KMS-11 (cell line): ENCODE data around the gene PRDM5.

Source experiments
- H2AFZ ChIP-seq: fragments of 200-600 bp; sonication (generic); 2 replicates; pipeline ENCODE4 v1.6.1; 2016; ENCODE audit warnings: antibody characterized with exemption, mixed run types, low read depth
- H3K27ac ChIP-seq: fragments of 200-600 bp; sonication (generic); 2 replicates; pipeline ENCODE4 v1.6.1; 2016; ENCODE audit warnings: mild to moderate bottlenecking, mixed run types
- H3K27me3 ChIP-seq: fragments of 200-600 bp; sonication (generic); 2 replicates; pipeline ENCODE4 v1.6.1; 2017; ENCODE audit warnings: mild to moderate bottlenecking, low read depth, mixed run types, moderate library complexity; ENCODE audit not compliant: insufficient read depth
- H3K36me3 ChIP-seq: fragments of 200-600 bp; sonication (generic); 2 replicates; pipeline ENCODE4 v1.6.1; 2017; ENCODE audit warnings: mild to moderate bottlenecking, mixed run types; ENCODE audit not compliant: insufficient read depth
- H3K4me1 ChIP-seq: fragments of 200-600 bp; sonication (generic); 2 replicates; pipeline ENCODE4 v1.6.1; 2016; ENCODE audit warnings: mild to moderate bottlenecking, low read depth, mixed run types; ENCODE audit not compliant: poor library complexity, severe bottlenecking
- H3K4me2 ChIP-seq: fragments of 200-600 bp; sonication (generic); 2 replicates; pipeline ENCODE4 v1.7.0; 2016; ENCODE audit warnings: mild to moderate bottlenecking, mixed run types
- H3K4me3 ChIP-seq: fragments of 200-600 bp; sonication (generic); IDR thresholded peaks from 2 replicates; pipeline ENCODE4 v1.6.1; 2017; ENCODE audit warnings: low read depth, low read length, mixed read lengths; ENCODE audit not compliant: insufficient read depth
- H3K79me2 ChIP-seq: fragments of 200-600 bp; sonication (generic); 2 replicates; pipeline ENCODE4 v1.6.1; 2016; ENCODE audit warnings: low read depth, mixed run types; ENCODE audit not compliant: insufficient read depth
- H3K9ac ChIP-seq: fragments of 200-600 bp; sonication (generic); 2 replicates; pipeline ENCODE4 v1.6.1; 2016; ENCODE audit warnings: mild to moderate bottlenecking, mixed run types
- H4K20me1 ChIP-seq: fragments of 200-600 bp; sonication (generic); 2 replicates; pipeline ENCODE4 v1.6.1; 2016; ENCODE audit warnings: mild to moderate bottlenecking, mixed run types; ENCODE audit not compliant: insufficient read depth
- TF ChIP-seq, protein P1 (sequence below): fragments of 200-600 bp; sonication (generic); conservative IDR thresholded peaks from 2 replicates; pipeline ENCODE4 v1.6.1; 2017; ENCODE audit warnings: low read depth, mild to moderate bottlenecking, antibody characterized with exemption, low read length, moderate library complexity, mixed read lengths

PRDM5 gene

DNA sequence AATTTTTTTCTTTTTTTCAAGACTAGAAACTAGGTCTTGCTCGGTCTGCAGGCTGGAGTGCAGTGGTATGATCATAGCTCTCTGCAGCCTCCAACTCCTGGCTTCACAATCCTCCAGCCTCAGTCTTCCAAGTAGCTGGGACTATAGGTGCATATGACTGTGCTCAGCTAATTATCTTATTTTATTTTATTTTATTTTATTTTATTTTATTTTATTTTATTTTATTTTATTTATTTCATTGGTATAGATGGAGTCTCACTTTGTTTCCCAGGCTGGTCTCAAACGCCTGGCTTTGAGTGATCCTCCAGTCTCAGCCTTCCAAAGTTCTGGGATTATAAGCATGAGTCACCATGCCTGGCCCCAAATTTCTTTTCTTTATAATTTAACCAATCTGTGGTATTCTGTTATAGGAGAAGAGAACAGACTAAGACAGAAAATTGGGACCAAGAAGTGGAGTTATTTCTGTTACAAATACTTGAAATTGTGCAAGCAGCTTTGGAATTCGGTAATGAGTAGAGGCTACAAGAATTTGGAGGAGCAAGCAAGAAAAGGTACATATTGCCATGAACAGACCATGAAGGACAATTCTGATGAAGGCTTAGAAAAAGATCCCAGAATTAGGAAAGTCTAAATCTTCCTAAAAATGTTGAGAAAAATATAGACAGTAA, 4.0 kb upstream of the PRDM5 start:
- Histone ChIP-seq H3K4me2 (no peak overlapping the region), H3K27ac (no peak overlapping the region), H2AFZ (no peak overlapping the region), H3K4me3 (no peak overlapping the region), H3K9ac (no peak overlapping the region), H4K20me1 (no peaks in the 10 kb centered on the region), H3K27me3 (no peaks in the 10 kb centered on the region), H3K79me2 (no peaks in the 10 kb centered on the region), H3K36me3 (no peaks in the 10 kb centered on the region), H3K4me1 (peaks cover 6% of the 10 kb centered on the region)
- TF ChIP-seq, protein P1, sequence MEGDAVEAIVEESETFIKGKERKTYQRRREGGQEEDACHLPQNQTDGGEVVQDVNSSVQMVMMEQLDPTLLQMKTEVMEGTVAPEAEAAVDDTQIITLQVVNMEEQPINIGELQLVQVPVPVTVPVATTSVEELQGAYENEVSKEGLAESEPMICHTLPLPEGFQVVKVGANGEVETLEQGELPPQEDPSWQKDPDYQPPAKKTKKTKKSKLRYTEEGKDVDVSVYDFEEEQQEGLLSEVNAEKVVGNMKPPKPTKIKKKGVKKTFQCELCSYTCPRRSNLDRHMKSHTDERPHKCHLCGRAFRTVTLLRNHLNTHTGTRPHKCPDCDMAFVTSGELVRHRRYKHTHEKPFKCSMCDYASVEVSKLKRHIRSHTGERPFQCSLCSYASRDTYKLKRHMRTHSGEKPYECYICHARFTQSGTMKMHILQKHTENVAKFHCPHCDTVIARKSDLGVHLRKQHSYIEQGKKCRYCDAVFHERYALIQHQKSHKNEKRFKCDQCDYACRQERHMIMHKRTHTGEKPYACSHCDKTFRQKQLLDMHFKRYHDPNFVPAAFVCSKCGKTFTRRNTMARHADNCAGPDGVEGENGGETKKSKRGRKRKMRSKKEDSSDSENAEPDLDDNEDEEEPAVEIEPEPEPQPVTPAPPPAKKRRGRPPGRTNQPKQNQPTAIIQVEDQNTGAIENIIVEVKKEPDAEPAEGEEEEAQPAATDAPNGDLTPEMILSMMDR = no peak

DNA sequence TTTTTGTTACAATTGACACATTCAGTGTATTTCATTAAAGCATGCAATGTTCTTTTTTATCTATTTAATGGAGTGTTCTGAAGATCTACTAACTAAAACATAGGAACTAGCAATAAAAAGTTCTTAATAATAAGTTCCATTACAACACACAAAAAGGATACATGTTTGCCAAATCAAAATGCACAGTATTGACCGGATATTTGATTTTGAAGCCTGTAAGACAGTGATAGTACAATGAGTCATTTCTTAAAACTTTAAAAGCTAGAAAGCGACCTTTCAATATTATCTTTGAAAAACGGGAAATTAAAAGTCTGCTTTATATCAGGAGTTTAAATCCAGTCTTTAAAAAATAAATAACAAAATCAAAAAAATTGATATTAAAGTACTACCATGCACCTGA, 2.4 kb upstream of the PRDM5 start:
- Histone ChIP-seq H3K4me3 (no peak overlapping the region), H3K27me3 (no peaks in the 10 kb centered on the region), H3K36me3 (no peaks in the 10 kb centered on the region), H3K79me2 (no peaks in the 10 kb centered on the region), H3K4me1 (peaks cover 11% of the 10 kb centered on the region), H3K4me2 (no peak overlapping the region), H4K20me1 (no peaks in the 10 kb centered on the region), H3K27ac (no peak overlapping the region), H2AFZ (no peak overlapping the region), H3K9ac (no peak overlapping the region)
- TF ChIP-seq, protein P1 = no peak

DNA sequence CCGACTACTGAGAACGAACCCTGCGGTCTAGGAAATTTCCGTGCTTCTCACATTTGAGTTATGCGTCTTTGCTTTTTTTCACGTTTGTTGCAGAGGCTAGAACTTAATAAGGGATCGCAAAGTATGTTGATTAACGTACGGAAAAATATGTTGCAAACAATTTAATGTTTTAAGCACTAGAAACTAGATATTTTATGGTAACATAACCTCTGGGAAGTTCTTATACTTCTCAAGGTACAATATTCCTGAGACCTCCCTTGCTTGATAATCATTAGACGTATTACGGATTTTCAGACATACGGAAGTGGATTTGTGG, 639 bp upstream of the PRDM5 start:
- Histone ChIP-seq H3K27ac (peak overlapping the region; percentile 72), H3K36me3 (no peaks in the 10 kb centered on the region), H3K4me1 (peaks cover 27% of the 10 kb centered on the region), H3K9ac (peak overlapping the region; percentile 68), H3K4me2 (peak overlapping the region; percentile 16), H3K79me2 (no peaks in the 10 kb centered on the region), H2AFZ (peak overlapping the region; percentile 80), H4K20me1 (no peaks in the 10 kb centered on the region), H3K4me3 (no peak overlapping the region), H3K27me3 (no peaks in the 10 kb centered on the region)
- TF ChIP-seq, protein P1 = no peak

DNA sequence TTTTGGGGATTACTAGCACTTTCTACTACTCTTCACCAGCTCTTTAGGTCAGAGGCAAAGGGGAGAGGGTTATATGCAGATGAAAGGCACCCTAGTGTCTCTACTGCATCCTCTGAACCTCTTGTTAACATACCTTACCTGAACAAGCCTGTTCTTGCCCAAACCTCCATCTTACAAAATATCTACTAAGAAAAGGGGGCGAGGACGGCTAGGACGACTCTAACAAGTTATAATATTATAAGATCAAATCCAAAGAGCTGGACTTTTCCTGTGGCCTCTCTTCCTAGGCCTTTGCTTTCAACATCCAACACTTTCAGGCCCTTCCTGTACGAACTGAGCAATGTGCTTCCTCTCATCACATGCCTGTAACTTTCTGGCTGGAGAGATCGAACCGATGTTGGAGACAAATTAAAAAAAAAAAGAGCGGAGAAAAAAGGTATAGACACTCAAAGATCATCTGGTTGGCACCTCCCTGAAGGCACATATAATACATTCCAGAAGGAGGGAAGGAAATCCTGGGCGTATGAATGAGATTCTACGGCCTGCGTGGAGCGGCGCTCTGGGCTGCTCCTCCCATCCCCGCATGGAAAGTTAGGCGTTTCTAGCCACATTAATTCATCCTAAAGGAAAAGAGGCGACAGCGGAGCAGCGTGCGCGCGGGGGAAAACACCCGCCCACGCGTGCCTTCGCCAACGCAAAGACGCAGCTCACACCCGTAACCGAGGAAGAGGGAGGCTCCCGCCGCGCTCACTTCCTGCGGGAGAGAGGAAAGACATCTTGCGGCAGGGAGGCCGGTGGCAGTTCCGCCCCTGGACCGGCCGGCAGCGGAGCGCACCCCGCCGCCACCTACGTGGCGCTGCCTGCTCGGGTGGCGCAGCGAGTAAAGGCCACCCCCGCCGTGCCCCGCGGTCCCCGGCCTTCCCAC, 808 bp downstream of the PRDM5 start:
- Histone ChIP-seq H3K4me3 (no peak overlapping the region), H3K27me3 (no peaks in the 10 kb centered on the region), H4K20me1 (no peaks in the 10 kb centered on the region), H3K27ac (peak overlapping the region; percentile 72), H3K4me2 (peak overlapping the region; percentile 63), H3K4me1 (peaks cover 27% of the 10 kb centered on the region), H3K79me2 (no peaks in the 10 kb centered on the region), H3K9ac (peak overlapping the region; percentile 68), H3K36me3 (no peaks in the 10 kb centered on the region), H2AFZ (peak overlapping the region; percentile 80)
- TF ChIP-seq, protein P1 = no peak
